ENCODE measurements around the gene ESYT1.

ESYT1 gene

GRCh38 chr12:56162468-56163290 is 34.6 kb downstream of the ESYT1 start:
- Histone ChIP-seq H3K36me3 (ENCODE audit: insufficient read depth, insufficient read length, low read length) (peaks cover 81% of the 10 kb centered on the region), H3K27me3 (ENCODE audit: insufficient read depth, insufficient read length) (no peaks in the 10 kb centered on the region), H3K9me3 (ENCODE audit: insufficient read depth, low read length) (no peaks in the 10 kb centered on the region), H3K9ac (ENCODE audit: insufficient read length, low read depth) (no peak overlapping the region), H3K4me1 (ENCODE audit: insufficient read depth, insufficient read length) (peaks cover 8% of the 10 kb centered on the region), H3K4me3 (ENCODE audit: insufficient read length, low read depth) (no peak overlapping the region)
- no peak for TF ChIP-seq YY1 (IDR thresholded peaks at IDR 0.05; ENCODE audit: insufficient read depth, insufficient read length)
- TF ChIP-seq ZNF274 (IDR thresholded peaks at IDR 0.05; ENCODE audit: low read depth, low read length): no peak
- TF ChIP-seq SUZ12 (IDR thresholded peaks at IDR 0.05; ENCODE audit: extremely low read depth, insufficient read depth, insufficient read length): no peak
- no peak for DNase-seq (ENCODE audit: low read depth, low spot score)

- no peak overlapping the region for H3K9ac ChIP-seq (ENCODE audit: insufficient read length, low read depth)
- TF ChIP-seq SUZ12 (IDR thresholded peaks at IDR 0.05; ENCODE audit: extremely low read depth, insufficient read depth, insufficient read length) (no peak), ZNF274 (IDR thresholded peaks at IDR 0.05; ENCODE audit: low read depth, low read length) (no peak), YY1 (IDR thresholded peaks at IDR 0.05; ENCODE audit: insufficient read depth, insufficient read length) (no peak)
- peaks cover 8% of the 10 kb centered on the region for H3K4me1 ChIP-seq (ENCODE audit: insufficient read depth, insufficient read length)
- peaks cover 86% of the 10 kb centered on the region for H3K36me3 ChIP-seq (ENCODE audit: insufficient read depth, insufficient read length, low read length)
- H3K4me3 ChIP-seq (ENCODE audit: insufficient read length, low read depth): no peak overlapping the region
- DNase-seq (ENCODE audit: low read depth, low spot score): no peak
- no peaks in the 10 kb centered on the region for H3K27me3 ChIP-seq (ENCODE audit: insufficient read depth, insufficient read length)
- H3K9me3 ChIP-seq (ENCODE audit: insufficient read depth, low read length): no peaks in the 10 kb centered on the region
Observed at GRCh38 chr12:56163533-56164344, 35.7 kb downstream of the ESYT1 start.

GRCh38 chr12:56164345-56164729 is 36.3 kb downstream of the ESYT1 start:
- Histone ChIP-seq H3K27me3 (ENCODE audit: insufficient read depth, insufficient read length) (no peaks in the 10 kb centered on the region), H3K4me3 (ENCODE audit: insufficient read length, low read depth) (no peak overlapping the region), H3K36me3 (ENCODE audit: insufficient read depth, insufficient read length, low read length) (peaks cover 83% of the 10 kb centered on the region), H3K4me1 (ENCODE audit: insufficient read depth, insufficient read length) (peaks cover 8% of the 10 kb centered on the region), H3K9ac (ENCODE audit: insufficient read length, low read depth) (no peak overlapping the region), H3K9me3 (ENCODE audit: insufficient read depth, low read length) (no peaks in the 10 kb centered on the region)
- DNase-seq (ENCODE audit: low read depth, low spot score): no peak
- no peak for TF ChIP-seq YY1 (IDR thresholded peaks at IDR 0.05; ENCODE audit: insufficient read depth, insufficient read length)
- no peak for TF ChIP-seq SUZ12 (IDR thresholded peaks at IDR 0.05; ENCODE audit: extremely low read depth, insufficient read depth, insufficient read length)
- no peak for TF ChIP-seq ZNF274 (IDR thresholded peaks at IDR 0.05; ENCODE audit: low read depth, low read length)

- H3K27me3 ChIP-seq (ENCODE audit: insufficient read depth, insufficient read length): no peaks in the 10 kb centered on the region
- no peaks in the 10 kb centered on the region for H3K9me3 ChIP-seq (ENCODE audit: insufficient read depth, low read length)
- no peak overlapping the region for H3K4me3 ChIP-seq (ENCODE audit: insufficient read length, low read depth)
- TF ChIP-seq ZNF274 (IDR thresholded peaks at IDR 0.05; ENCODE audit: low read depth, low read length) (no peak), YY1 (IDR thresholded peaks at IDR 0.05; ENCODE audit: insufficient read depth, insufficient read length) (no peak), SUZ12 (IDR thresholded peaks at IDR 0.05; ENCODE audit: extremely low read depth, insufficient read depth, insufficient read length) (no peak)
- DNase-seq (ENCODE audit: low read depth, low spot score): no peak
- no peak overlapping the region for H3K9ac ChIP-seq (ENCODE audit: insufficient read length, low read depth)
- peaks cover 83% of the 10 kb centered on the region for H3K36me3 ChIP-seq (ENCODE audit: insufficient read depth, insufficient read length, low read length)
- peaks cover 8% of the 10 kb centered on the region for H3K4me1 ChIP-seq (ENCODE audit: insufficient read depth, insufficient read length)
Observed at GRCh38 chr12:56165369-56165768, 37.3 kb downstream of the ESYT1 start.

- DNase-seq (ENCODE audit: low read depth, low spot score): no peak
- H3K27me3 ChIP-seq (ENCODE audit: insufficient read depth, insufficient read length): no peaks in the 10 kb centered on the region
- H3K36me3 ChIP-seq (ENCODE audit: insufficient read depth, insufficient read length, low read length): peaks cover 82% of the 10 kb centered on the region
- no peaks in the 10 kb centered on the region for H3K4me1 ChIP-seq (ENCODE audit: insufficient read depth, insufficient read length)
- H3K9ac ChIP-seq (ENCODE audit: insufficient read length, low read depth): no peak overlapping the region
- no peaks in the 10 kb centered on the region for H3K9me3 ChIP-seq (ENCODE audit: insufficient read depth, low read length)
- TF ChIP-seq SUZ12 (IDR thresholded peaks at IDR 0.05; ENCODE audit: extremely low read depth, insufficient read depth, insufficient read length): no peak
- no peak overlapping the region for H3K4me3 ChIP-seq (ENCODE audit: insufficient read length, low read depth)
Observed at GRCh38 chr12:56169229-56169759, 41.2 kb downstream of the ESYT1 start.

- H3K4me3 ChIP-seq (ENCODE audit: insufficient read length, low read depth): no peak overlapping the region
- DNase-seq (ENCODE audit: low read depth, low spot score): no peak
- no peak overlapping the region for H3K9ac ChIP-seq (ENCODE audit: insufficient read length, low read depth)
- no peaks in the 10 kb centered on the region for H3K27me3 ChIP-seq (ENCODE audit: insufficient read depth, insufficient read length)
- H3K36me3 ChIP-seq (ENCODE audit: insufficient read depth, insufficient read length, low read length): peaks cover 85% of the 10 kb centered on the region
- no peaks in the 10 kb centered on the region for H3K9me3 ChIP-seq (ENCODE audit: insufficient read depth, low read length)
- H3K4me1 ChIP-seq (ENCODE audit: insufficient read depth, insufficient read length): no peaks in the 10 kb centered on the region
- TF ChIP-seq SUZ12 (IDR thresholded peaks at IDR 0.05; ENCODE audit: extremely low read depth, insufficient read depth, insufficient read length): no peak
- no peak for TF ChIP-seq YY1 (IDR thresholded peaks at IDR 0.05; ENCODE audit: insufficient read depth, insufficient read length)
- no peak for TF ChIP-seq ZNF274 (IDR thresholded peaks at IDR 0.05; ENCODE audit: low read depth, low read length)
Observed at GRCh38 chr12:56172839-56173238, 44.8 kb downstream of the ESYT1 start.

GRCh38 chr12:56178347-56178746 is 50.3 kb downstream of the ESYT1 start:
- Histone ChIP-seq H3K9me3 (ENCODE audit: insufficient read depth, low read length) (no peaks in the 10 kb centered on the region), H3K4me3 (ENCODE audit: insufficient read length, low read depth) (no peak overlapping the region), H3K9ac (ENCODE audit: insufficient read length, low read depth) (no peak overlapping the region), H3K36me3 (ENCODE audit: insufficient read depth, insufficient read length, low read length) (peaks cover 81% of the 10 kb centered on the region), H3K27me3 (ENCODE audit: insufficient read depth, insufficient read length) (no peaks in the 10 kb centered on the region), H3K4me1 (ENCODE audit: insufficient read depth, insufficient read length) (no peaks in the 10 kb centered on the region)
- DNase-seq (ENCODE audit: low read depth, low spot score): no peak
- TF ChIP-seq YY1 (IDR thresholded peaks at IDR 0.05; ENCODE audit: insufficient read depth, insufficient read length): no peak
- TF ChIP-seq ZNF274 (IDR thresholded peaks at IDR 0.05; ENCODE audit: low read depth, low read length): no peak
- no peak for TF ChIP-seq SUZ12 (IDR thresholded peaks at IDR 0.05; ENCODE audit: extremely low read depth, insufficient read depth, insufficient read length)

Measured in NT2/D1 (cell line).